Heart left ventricle (tissue), 16 donors: Measurements from ENCODE around the gene ZNF555. TPM values are rescaled to one million over a fixed set of nuclear protein-coding genes. Genes with fewer than 3 reads are reported as not detected.

Experiments used
- ATAC-seq, 4 donors: fragments of 200-7000 bp; cut with Tn5 transposase; one replicate each; pipeline ENCODE4 v1.9.1; 2020 to 2022; ENCODE audit warnings: moderate library complexity in 4 of 4, mild to moderate bottlenecking in 3 of 4, moderate number of reproducible peaks in 1 of 4
- DNase-seq, 5 donors: peaks; one replicate each; pipeline ENCODE4 v3.0.0-alpha.2; 2020
- H3K27ac ChIP-seq, 12 donors: fragments of 200-600 bp; sonication (generic) in 4 of 12; one replicate each; pipeline versions ENCODE4 v1.5.0 to v1.8.0; 2016 to 2022; ENCODE audit warnings: mild to moderate bottlenecking in 2 of 12
- H3K27me3 ChIP-seq, 9 donors: fragments of 200-600 bp; sonication (generic) in 2 of 9; one replicate each; pipeline versions ENCODE4 v1.5.1 to v1.8.0; 2016 to 2022; ENCODE audit warnings: mild to moderate bottlenecking in 3 of 9
- H3K36me3 ChIP-seq, 9 donors: fragments of 200-600 bp; sonication (generic) in 2 of 9; one replicate each; pipeline versions ENCODE4 v1.5.0 to v1.8.0; 2018 to 2022; ENCODE audit warnings: mild to moderate bottlenecking in 2 of 9
- H3K4me1 ChIP-seq, 12 donors: fragments of 200-600 bp; sonication (generic) in 4 of 12; one replicate each; pipeline versions ENCODE4 v1.5.0 to v1.8.0; 2016 to 2022; ENCODE audit warnings: mild to moderate bottlenecking in 3 of 12
- H3K4me3 ChIP-seq, 12 donors: fragments of 200-600 bp; sonication (generic) in 4 of 12; one replicate each; pipeline versions ENCODE4 v1.5.0 to v1.8.0; 2017 to 2022; ENCODE audit warnings: mild to moderate bottlenecking in 9 of 12, moderate library complexity in 4 of 12
- H3K9me3 ChIP-seq, 12 donors: fragments of 200-600 bp; sonication (generic) in 4 of 12; one replicate each; pipeline versions ENCODE4 v1.5.0 to v1.8.0; 2016 to 2022; ENCODE audit warnings: mild to moderate bottlenecking in 1 of 12
- CTCF ChIP-seq, 12 donors: fragments of 200-600 bp; sonication (generic) in 4 of 12; IDR thresholded peaks; one replicate each; pipeline versions ENCODE4 v1.5.0 to v1.8.0; 2018 to 2022; ENCODE audit warnings: antibody characterized with exemption in 12 of 12, mild to moderate bottlenecking in 5 of 12
- POLR2A ChIP-seq, 2 donors: fragments of 450-650 bp; IDR thresholded peaks; one replicate each; pipeline ENCODE4 v1.6.1; 2017; ENCODE audit warnings: antibody characterized with exemption in 2 of 2, mild to moderate bottlenecking in 2 of 2, moderate library complexity in 2 of 2
- WGBS, 4 donors: extraction: QIAGEN DNeasy Blood & Tissue Kit in 2 of 4; methylation state at CpG; one replicate each; pipeline versions ENCODE4 v1.1.5 to v1.1.7; 2013 to 2018; 5-methylcytosine and 5-hydroxymethylcytosine counted together
- intact Hi-C, 10 donors: fragments of 100-400 bp; cut with DNase I; formaldehyde crosslinking; loops; one replicate each; pipeline versions ENCODE4 v1.11.1 to v1.14.2; 2022
- polyA plus RNA-seq, 2 donors: library from polyadenylated mRNA; stranded (reverse); fragments of 200-250 nt; gene quantifications; one replicate each; pipeline ENCODE4 v1.2.3, GENCODE V29; 2013
- total RNA-seq, 9 donors: library from RNA; depleted of rRNA in 2 of 9; stranded (reverse); fragments of >200 nt in 2 of 9; fragmentation: NEBNext Ultra II Directional in 3 of 9; extraction: Animal tissue kit (Norgen Biotek cat#: 25700) in 3 of 9; gene quantifications; one replicate each; pipeline versions ENCODE4 v1.1.0 to v1.2.4, GENCODE V29; 2016 to 2023
- donor health status: ischemic (EF 13 %, LVEDD 7.1; RV severe dilation, severe dysfunction).
- donor health status: healthy with polysubstance abuse.
- donor health status: DM: no; HTN: yes; CAD: no.
- donor health status: DM: no; HTN: no; CAD: no.
- donor health status: ischemic (EF 25% LVEDD 6.9; RV normal size, moderate dysfunction).
- donor health status: ischemic (EF 25% LVEDD 5.7; RV mildly dilated, moderate dysfunction).
- donor health status: healthy.
- donor health status: DM: yes; HTN: yes; CAD: no.
- donor health status: ischemic (EF 35%, LVEDD 5.7; RV mildly dilated, moderate dysfunction).
- donor health status: nonischemic (EF 11% LVEDD 7.7; RV severe dilation, severe dysfunction).
- donor health status: DM: yes; HTN: yes; CAD: no.
- donor health status: PGD.
- donor health status: ischemic (EF 29% LVEDD 5.4; RV normal size, mild dysfunction).
- donor health status: nonischemic (EF 23%, LVEDD 6.1; RV moderate dilation, normal function).

Gene ZNF555
- total and polyA plus RNA-seq, 11 donors: 2.7 to 11.5 (median 8.1) TPM

DNA sequence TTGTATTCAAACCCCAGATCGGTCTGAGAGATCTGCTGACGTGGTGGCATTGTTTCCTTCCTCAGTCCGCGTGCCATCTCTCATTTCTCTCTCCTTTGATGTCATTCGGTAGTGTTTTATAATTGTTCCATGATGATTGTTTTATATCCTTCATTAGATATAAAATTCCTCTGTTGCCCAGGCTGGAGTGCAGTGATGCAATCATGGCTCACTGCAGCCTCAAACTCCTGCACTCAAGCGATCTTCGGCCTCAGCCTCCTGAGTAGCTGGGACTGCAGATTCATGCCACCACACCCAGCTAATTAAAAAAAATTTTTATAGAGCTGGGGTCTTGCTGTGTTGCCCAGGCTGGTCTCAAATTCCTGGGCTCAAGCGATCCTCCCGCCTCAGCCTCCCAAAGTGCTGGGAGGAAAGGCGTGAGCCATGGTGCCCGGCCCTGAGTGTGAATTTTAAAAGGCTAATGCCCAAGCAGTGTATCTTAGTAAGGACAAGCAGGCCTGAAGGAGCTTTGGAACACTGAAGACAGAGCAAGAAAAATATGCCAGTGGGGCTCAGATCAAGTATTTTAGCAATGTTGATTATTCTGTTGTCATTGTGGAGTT, 64.7 kb downstream of the ZNF555 start:
- Histone ChIP-seq H3K9me3 (peaks cover 0 to 4% (median 0%) of the 10 kb centered on the region in 12 donors), H3K36me3 (no peaks in the 10 kb centered on the region), H3K27me3 (no peaks in the 10 kb centered on the region), H3K4me1 (peaks cover 0 to 8% (median 3%) of the 10 kb centered on the region in 12 donors), H3K4me3 (no peak overlapping the region), H3K27ac (no peak overlapping the region)
- TF ChIP-seq CTCF (IDR thresholded peaks at IDR 0.05) (no peak), POLR2A (IDR thresholded peaks at IDR 0.05) (no peak)
- ATAC-seq (no peak), DNase-seq (no peak)
- intact Hi-C loops: no loop called here
- WGBS, 4 donors: 90 to 93% (median 92%) methylated on average over 11 of the region's 11 CpGs

DNA sequence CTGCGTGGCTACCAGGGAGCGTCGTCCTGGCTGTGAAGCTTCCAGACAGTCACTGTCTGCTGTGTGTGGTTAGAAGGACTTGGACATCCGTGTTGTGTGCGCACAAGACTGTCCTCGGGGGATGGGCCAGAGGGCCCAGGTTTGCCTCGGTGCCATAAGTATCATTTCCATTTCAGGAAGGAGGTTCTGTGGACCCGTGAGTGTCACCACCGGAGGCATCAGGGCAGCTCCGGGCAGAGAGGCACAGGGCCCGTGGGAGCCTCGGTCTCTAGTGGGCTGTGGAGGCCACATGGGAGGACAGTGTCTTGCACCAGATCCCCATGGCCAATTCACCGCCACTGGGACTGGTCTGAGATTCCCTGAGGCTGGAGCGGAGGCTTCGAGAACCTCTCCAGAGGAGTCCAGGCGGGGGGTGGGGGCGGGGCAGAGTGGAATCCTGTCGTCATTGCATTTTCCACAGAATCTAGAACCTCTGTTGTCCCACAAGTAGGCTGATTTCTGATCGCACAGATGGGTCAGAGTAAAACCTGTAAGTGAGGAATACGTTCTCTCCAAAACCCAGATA, 65.4 kb downstream of the ZNF555 start:
- peak in 1 of 4 donors; percentile 31 for ATAC-seq
- WGBS, 4 donors: 90 to 94% (median 92%) methylated on average over 20 of the region's 20 CpGs
- no peak for TF ChIP-seq POLR2A (IDR thresholded peaks at IDR 0.05)
- no peak for TF ChIP-seq CTCF (IDR thresholded peaks at IDR 0.05)
- no peak for DNase-seq
- Histone ChIP-seq H3K4me3 (no peak overlapping the region), H3K4me1 (peaks cover 0 to 2% (median under 1%) of the 10 kb centered on the region in 12 donors), H3K27me3 (no peaks in the 10 kb centered on the region), H3K27ac (no peak overlapping the region), H3K9me3 (peaks cover 0 to 4% (median 0%) of the 10 kb centered on the region in 12 donors), H3K36me3 (no peaks in the 10 kb centered on the region)
- intact Hi-C loops: no loop called here

Other genes with a start within 250 kb of the ZNF555 start
- 10 to 100 TPM; 13.9 to 46.4 (median 32.5) TPM for gene GNG7, start 138.8 kb upstream of the ZNF555 start, total RNA-seq
- 10 to 100 TPM; 11.7 to 22.5 TPM for gene GNG7, start 138.8 kb upstream of the ZNF555 start, polyA plus RNA-seq
- 100 to 1,000 TPM in 6 of 9 donors, 10 to 100 TPM in 3; 77.4 to 191 (median 142) TPM for gene DIRAS1, start 120.1 kb upstream of the ZNF555 start, total RNA-seq
- 100 to 1,000 TPM; 112 to 168 TPM for gene DIRAS1, start 120.1 kb upstream of the ZNF555 start, polyA plus RNA-seq
- 10 to 100 TPM; 16.4 to 33.3 (median 21.7) TPM for gene SLC39A3, start 101.5 kb upstream of the ZNF555 start, total RNA-seq
- 10 to 100 TPM; 31.2 to 63.7 TPM for gene SLC39A3, start 101.5 kb upstream of the ZNF555 start, polyA plus RNA-seq
- gene SGTA, start 58.2 kb upstream of the ZNF555 start, total RNA-seq: 10 to 100 TPM; 47.4 to 76.8 (median 62.4) TPM
- gene SGTA, start 58.2 kb upstream of the ZNF555 start, polyA plus RNA-seq: 100 to 1,000 TPM in 1 of 2 donors, 10 to 100 TPM in 1; 79.9 to 125 TPM
- gene THOP1, start 56.0 kb upstream of the ZNF555 start, total RNA-seq: 10 to 100 TPM; 36.8 to 78.7 (median 43.9) TPM
- gene THOP1, start 56.0 kb upstream of the ZNF555 start, polyA plus RNA-seq: 100 to 1,000 TPM in 1 of 2 donors, 10 to 100 TPM in 1; 75.5 to 114 TPM
- 1 to 10 TPM; 2.7 to 6.1 (median 4.6) TPM for gene ZNF554, start 21.6 kb upstream of the ZNF555 start, total RNA-seq
- gene ZNF554, start 21.6 kb upstream of the ZNF555 start, polyA plus RNA-seq: 1 to 10 TPM; 1.4 to 4.3 TPM
- gene ZNF556, start 25.9 kb downstream of the ZNF555 start, total RNA-seq: under 1 TPM in 2 of 9 donors, not detected in 7; 0.16 to 0.20 TPM
- not detected for gene ZNF556, start 25.9 kb downstream of the ZNF555 start, polyA plus RNA-seq
- 1 to 10 TPM; 2.1 to 5.6 (median 3.3) TPM for gene ZNF57, start 59.5 kb downstream of the ZNF555 start, total RNA-seq
- gene ZNF57, start 59.5 kb downstream of the ZNF555 start, polyA plus RNA-seq: 1 to 10 TPM; 2.3 to 3.8 TPM
- 1 to 10 TPM; 1.8 to 3.2 (median 2.3) TPM for gene ZNF77, start 103.5 kb downstream of the ZNF555 start, total RNA-seq
- gene ZNF77, start 103.5 kb downstream of the ZNF555 start, polyA plus RNA-seq: 1 to 10 TPM; 1.7 to 2.5 TPM
- 1 to 10 TPM in 2 of 9 donors, under 1 TPM in 6, not detected in 1; 0.21 to 1.3 (median 0.57) TPM for gene TLE6, start 136.1 kb downstream of the ZNF555 start, total RNA-seq
- 1 to 10 TPM; 1.3 to 1.4 TPM for gene TLE6, start 136.1 kb downstream of the ZNF555 start, polyA plus RNA-seq
- 10 to 100 TPM; 34.6 to 75.1 (median 40.5) TPM for gene TLE2, start 187.8 kb downstream of the ZNF555 start, total RNA-seq
- gene TLE2, start 187.8 kb downstream of the ZNF555 start, polyA plus RNA-seq: 10 to 100 TPM; 36.0 to 41.4 TPM
- 1,000 to 10,000 TPM in 1 of 9 donors, 100 to 1,000 TPM in 8; 593 to 1,121 (median 711) TPM for gene TLE5, start 221.0 kb downstream of the ZNF555 start, total RNA-seq
- gene TLE5, start 221.0 kb downstream of the ZNF555 start, polyA plus RNA-seq: 1,000 to 10,000 TPM in 1 of 2 donors, 100 to 1,000 TPM in 1; 686 to 1,459 TPM